DMS53 (cell line): ENCODE results near the gene TBL1X.
A peak's percentile ranks its signal among the peaks of the same experiment; 100 is the strongest.
"Not testable (repeated sequence)": the region's sequence is repeated elsewhere in the genome, so short reads cannot be mapped to it uniquely, and the experiment has no call there.

ENCODE experiments used
- DNase-seq: peaks from one replicate; lab custom pipeline; 2025; lab: John Stamatoyannopoulos, UW

TBL1X gene

GRCh38 chrX:9459186-9459748 is 5.6 kb upstream of the TBL1X start:
- DNase-seq = no peak

GRCh38 chrX:9461087-9461486 is 3.8 kb upstream of the TBL1X start:
- no peak for DNase-seq

- DNase-seq = no peak
These were observed 2.4 kb upstream of the TBL1X start for GRCh38 chrX:9462456-9462855.

- DNase-seq = peak; percentile 30
These were observed 694 bp downstream of the TBL1X start for GRCh38 chrX:9465380-9466123.

GRCh38 chrX:9466124-9466495 is 1.3 kb downstream of the TBL1X start:
- peak; percentile 43 for DNase-seq

- no peak for DNase-seq
These were observed 1.9 kb downstream of the TBL1X start for GRCh38 chrX:9466736-9467135.

GRCh38 chrX:9467146-9467545 is 2.3 kb downstream of the TBL1X start:
- DNase-seq = no peak

- DNase-seq = no peak
These were observed 2.9 kb downstream of the TBL1X start for GRCh38 chrX:9467751-9468150.

- DNase-seq = no peak
These were observed 6.7 kb downstream of the TBL1X start for GRCh38 chrX:9471571-9471985.

- DNase-seq = no peak
These were observed 8.8 kb downstream of the TBL1X start for GRCh38 chrX:9473708-9474107.

GRCh38 chrX:9475417-9475816 is 10.6 kb downstream of the TBL1X start:
- not testable (repeated sequence) for DNase-seq

GRCh38 chrX:9475984-9476383 is 11.1 kb downstream of the TBL1X start:
- DNase-seq = peak; percentile 4

GRCh38 chrX:9476810-9477575 is 12.1 kb downstream of the TBL1X start:
- DNase-seq = peak; percentile 61

GRCh38 chrX:9482408-9482807 is 17.6 kb downstream of the TBL1X start:
- DNase-seq = peak; percentile 0

GRCh38 chrX:9482837-9483236 is 18.0 kb downstream of the TBL1X start:
- no peak for DNase-seq

GRCh38 chrX:9483376-9483775 is 18.5 kb downstream of the TBL1X start:
- DNase-seq = no peak

- DNase-seq = no peak
These were observed 22.0 kb downstream of the TBL1X start for GRCh38 chrX:9486786-9487387.

- DNase-seq = no peak
These were observed 23.7 kb downstream of the TBL1X start for GRCh38 chrX:9488586-9488985.

GRCh38 chrX:9489234-9489633 is 24.4 kb downstream of the TBL1X start:
- DNase-seq = no peak

- no peak for DNase-seq
These were observed 28.0 kb downstream of the TBL1X start for GRCh38 chrX:9492901-9493300.

GRCh38 chrX:9493936-9494335 is 29.1 kb downstream of the TBL1X start:
- DNase-seq = no peak

- DNase-seq = no peak
These were observed 29.9 kb downstream of the TBL1X start for GRCh38 chrX:9494771-9495170.

- no peak for DNase-seq
These were observed 30.6 kb downstream of the TBL1X start for GRCh38 chrX:9495496-9495895.
